Measurements from ENCODE around the gene ANKRD1.

GRCh38 chr10:90936276-90936659, 15.4 kb upstream of the ANKRD1 start:
- TF ChIP-seq, protein P1, sequence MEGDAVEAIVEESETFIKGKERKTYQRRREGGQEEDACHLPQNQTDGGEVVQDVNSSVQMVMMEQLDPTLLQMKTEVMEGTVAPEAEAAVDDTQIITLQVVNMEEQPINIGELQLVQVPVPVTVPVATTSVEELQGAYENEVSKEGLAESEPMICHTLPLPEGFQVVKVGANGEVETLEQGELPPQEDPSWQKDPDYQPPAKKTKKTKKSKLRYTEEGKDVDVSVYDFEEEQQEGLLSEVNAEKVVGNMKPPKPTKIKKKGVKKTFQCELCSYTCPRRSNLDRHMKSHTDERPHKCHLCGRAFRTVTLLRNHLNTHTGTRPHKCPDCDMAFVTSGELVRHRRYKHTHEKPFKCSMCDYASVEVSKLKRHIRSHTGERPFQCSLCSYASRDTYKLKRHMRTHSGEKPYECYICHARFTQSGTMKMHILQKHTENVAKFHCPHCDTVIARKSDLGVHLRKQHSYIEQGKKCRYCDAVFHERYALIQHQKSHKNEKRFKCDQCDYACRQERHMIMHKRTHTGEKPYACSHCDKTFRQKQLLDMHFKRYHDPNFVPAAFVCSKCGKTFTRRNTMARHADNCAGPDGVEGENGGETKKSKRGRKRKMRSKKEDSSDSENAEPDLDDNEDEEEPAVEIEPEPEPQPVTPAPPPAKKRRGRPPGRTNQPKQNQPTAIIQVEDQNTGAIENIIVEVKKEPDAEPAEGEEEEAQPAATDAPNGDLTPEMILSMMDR (IDR thresholded peaks at IDR 0.05; ENCODE audit: low read depth, low read length): no peak
- no peak for TF ChIP-seq EZH2phosphoT487 (IDR thresholded peaks at IDR 0.05; ENCODE audit: low read depth)

Measured in OCI-LY3 (cell line).